GM12892 (cell line): ENCODE data around the gene GP5.

ENCODE experiments used
- DNase-seq: peaks from one replicate; pipeline ENCODE4 v3.0.0; 2011; ENCODE audit not compliant: insufficient read length
- FAIRE-seq: peaks from 2 replicates; lab custom pipeline; 2011; peaks lifted over from hg19 to GRCh38; lab: Jason Lieb, UNC
- POLR2A ChIP-seq: IDR thresholded peaks from 2 replicates; pipeline ENCODE4 v1.6.1; 2011; ENCODE audit warnings: low read depth, low read length, control low read depth
- POLR2AphosphoS5 ChIP-seq: IDR thresholded peaks from 2 replicates; pipeline ENCODE4 v1.6.1; 2011; ENCODE audit warnings: low read depth, low read length, control low read depth
- TAF1 ChIP-seq: IDR thresholded peaks from 2 replicates; pipeline ENCODE4 v1.6.1; 2011; ENCODE audit warnings: low read depth, mild to moderate bottlenecking, control low read depth, low read length, borderline replicate concordance

GP5 gene

GRCh38 chr3:194384156-194384555 lies 14.9 kb downstream of the GP5 start:
- no peak for DNase-seq
- no peak for TF ChIP-seq TAF1
- no peak for TF ChIP-seq POLR2A
- TF ChIP-seq POLR2AphosphoS5: no peak
- no peak for FAIRE-seq

GRCh38 chr3:194383276-194383940 lies 15.7 kb downstream of the GP5 start:
- FAIRE-seq: no peak
- TF ChIP-seq POLR2AphosphoS5: no peak
- TF ChIP-seq POLR2A: no peak
- no peak for TF ChIP-seq TAF1
- no peak for DNase-seq

- FAIRE-seq: no peak
- no peak for TF ChIP-seq TAF1
- TF ChIP-seq POLR2A: no peak
- no peak for TF ChIP-seq POLR2AphosphoS5
- no peak for DNase-seq
Observed at GRCh38 chr3:194382892-194383223, 16.2 kb downstream of the GP5 start.

GRCh38 chr3:194382196-194382891 lies 16.7 kb downstream of the GP5 start:
- DNase-seq (no peak), FAIRE-seq (no peak)
- no peak for TF ChIP-seq POLR2A
- no peak for TF ChIP-seq TAF1
- no peak for TF ChIP-seq POLR2AphosphoS5

GRCh38 chr3:194381460-194381875 lies 17.6 kb downstream of the GP5 start:
- no peak for FAIRE-seq
- no peak for DNase-seq
- TF ChIP-seq POLR2A (no peak), POLR2AphosphoS5 (no peak), TAF1 (no peak)

GRCh38 chr3:194380326-194380725 lies 18.7 kb downstream of the GP5 start:
- DNase-seq: no peak
- no peak for TF ChIP-seq POLR2AphosphoS5
- TF ChIP-seq POLR2A: no peak
- no peak for TF ChIP-seq TAF1
- FAIRE-seq: no peak

GRCh38 chr3:194379651-194380050 lies 19.4 kb downstream of the GP5 start:
- TF ChIP-seq TAF1: no peak
- TF ChIP-seq POLR2A: no peak
- TF ChIP-seq POLR2AphosphoS5: no peak
- FAIRE-seq (no peak), DNase-seq (no peak)

- FAIRE-seq (no peak), DNase-seq (no peak)
- no peak for TF ChIP-seq TAF1
- no peak for TF ChIP-seq POLR2AphosphoS5
- no peak for TF ChIP-seq POLR2A
Observed at GRCh38 chr3:194379231-194379630, 19.8 kb downstream of the GP5 start.

GRCh38 chr3:194377708-194378107 lies 21.4 kb downstream of the GP5 start:
- FAIRE-seq (no peak), DNase-seq (no peak)
- TF ChIP-seq TAF1: no peak
- no peak for TF ChIP-seq POLR2AphosphoS5

GRCh38 chr3:194376241-194376560 lies 22.9 kb downstream of the GP5 start:
- FAIRE-seq (no peak), DNase-seq (no peak)
- TF ChIP-seq TAF1: no peak
- TF ChIP-seq POLR2A: no peak
- no peak for TF ChIP-seq POLR2AphosphoS5

GRCh38 chr3:194375473-194376240 lies 23.4 kb downstream of the GP5 start:
- TF ChIP-seq POLR2A: no peak
- TF ChIP-seq POLR2AphosphoS5: no peak
- no peak for TF ChIP-seq TAF1
- no peak for FAIRE-seq
- DNase-seq: no peak
